GM12878 (cell line): ENCODE measurements around the gene ATXN1. TPM values are rescaled to one million over a fixed set of nuclear protein-coding genes. Genes with fewer than 3 reads are reported as not detected.

Experiments used
- ATAC-seq: fragments of 200-7000 bp; cut with Tn5 transposase; 3 replicates; pipeline ENCODE4 v1.9.1; 2020; ENCODE audit warnings: mild to moderate bottlenecking, moderate library complexity
- BruUV-seq: library from RNA; stranded (reverse); fragments of 400-500 nt; replicated peaks from 2 replicates; lab custom pipeline; 2021; lab: Mats Ljungman, UMichigan
- CTCF ChIA-PET: fragments of 300-600 bp; sonication (Branson Sonifier 250); formaldehyde crosslinking; extraction: SDS; loops from one replicate; lab custom pipeline; 2021; ENCODE audit warnings: inconsistent platforms; lab: Yijun Ruan, JAX
- POLR2A ChIA-PET: fragments of 350-600 bp; formaldehyde crosslinking; extraction: SDS; loops from one replicate; lab custom pipeline; 2021; ENCODE audit warnings: inconsistent platforms; lab: Charles Lee
- RAD21 ChIA-PET: fragments of 300-600 bp; sonication (Branson Sonifier 250); formaldehyde crosslinking; loops from one replicate; lab custom pipeline; 2023; ENCODE audit warnings: antibody characterized with exemption; ENCODE audit not compliant: unreplicated experiment; lab: Charles Lee
- SMC1A ChIA-PET: fragments of 300-600 bp; sonication (Branson Sonifier 250); formaldehyde crosslinking; loops from one replicate; lab custom pipeline; 2023; ENCODE audit not compliant: unreplicated experiment, uncharacterized antibody; lab: Charles Lee
- DNase-seq: peaks from one replicate; pipeline ENCODE4 v3.0.0-alpha.2; 2011; ENCODE audit warnings: low read depth, low spot score
- FAIRE-seq: peaks from 3 replicates; lab custom pipeline; 2011; peaks lifted over from hg19 to GRCh38; lab: Jason Lieb, UNC
- H2AFZ ChIP-seq: 2 replicates; pipeline ENCODE4 v1.6.0; 2011; ENCODE audit warnings: low read depth, low read length, control low read depth; ENCODE audit not compliant: control insufficient read depth
- H3K27ac ChIP-seq: 2 replicates; pipeline ENCODE4 v1.5.1; 2011; ENCODE audit warnings: control low read depth; ENCODE audit not compliant: control insufficient read depth, insufficient read depth
- H3K27me3 ChIP-seq, 2 experiments: replicated peaks in 1 of 2; 2 replicates each; pipeline versions ENCODE4 v1.6.0 to v1.6.1; 2011; ENCODE audit warnings: low read length in 1 of 2; ENCODE audit not compliant: control insufficient read depth in 2 of 2, insufficient read depth in 2 of 2
- H3K36me3 ChIP-seq, 2 experiments: 2 replicates each; pipeline ENCODE4 v1.5.1; 2011; ENCODE audit warnings: low read length in 1 of 2; ENCODE audit not compliant: control insufficient read depth in 2 of 2, insufficient read depth in 2 of 2
- H3K4me1 ChIP-seq: 2 replicates; pipeline ENCODE4 v1.6.1; 2011; ENCODE audit warnings: mild to moderate bottlenecking, low read length, moderate library complexity, mixed read lengths; ENCODE audit not compliant: control insufficient read depth, insufficient read depth
- H3K4me2 ChIP-seq: 2 replicates; pipeline ENCODE4 v1.6.0; 2011; ENCODE audit warnings: control low read depth; ENCODE audit not compliant: control insufficient read depth, insufficient read depth
- H3K4me3 ChIP-seq: fragments of 200-600 bp; sonication (generic); 2 replicates; pipeline ENCODE4 v1.5.1; 2016
- H3K79me2 ChIP-seq: 2 replicates; pipeline ENCODE4 v1.6.0; 2011; ENCODE audit warnings: low read length; ENCODE audit not compliant: control insufficient read depth, insufficient read depth
- H3K9ac ChIP-seq: 2 replicates; pipeline ENCODE4 v1.8.0; 2011; ENCODE audit warnings: low read length, control low read depth, mixed read lengths; ENCODE audit not compliant: control insufficient read depth, insufficient read depth
- H3K9me3 ChIP-seq: replicated peaks from 3 replicates; pipeline ENCODE4 v1.5.1; 2011; ENCODE audit warnings: mild to moderate bottlenecking, low read length; ENCODE audit not compliant: control insufficient read depth, insufficient read depth
- H4K20me1 ChIP-seq: 2 replicates; pipeline ENCODE4 v1.6.0; 2011; ENCODE audit not compliant: control insufficient read depth, insufficient read depth
- ASH2L ChIP-seq: fragments of 300-600, 200-600 bp; sonication (generic); IDR thresholded peaks from 2 replicates; pipeline ENCODE4 v1.6.1; 2017; ENCODE audit warnings: low read depth, mild to moderate bottlenecking, borderline replicate concordance
- BHLHE40 ChIP-seq, 2 experiments: fragments of 450-650 bp in 1 of 2; IDR thresholded peaks; 2 replicates each; pipeline ENCODE4 v1.6.1; 2011 to 2017; ENCODE audit warnings: low read depth in 2 of 2, borderline replicate concordance in 1 of 2, improper control_type of control experiment in 1 of 2, low read length in 1 of 2, mild to moderate bottlenecking in 1 of 2
- CBX5 ChIP-seq: sonication (generic); IDR thresholded peaks from 2 replicates; pipeline ENCODE4 v1.6.1; 2016; ENCODE audit warnings: low read depth, moderate library complexity, mild to moderate bottlenecking, inconsistent platforms
- FOS ChIP-seq: IDR thresholded peaks from 3 replicates; pipeline ENCODE4 v1.6.1; 2011; ENCODE audit warnings: borderline replicate concordance; ENCODE audit not compliant: insufficient read length; ENCODE audit errors: extremely low read depth
- FOXK2 ChIP-seq: fragments of 450-650 bp; IDR thresholded peaks from 2 replicates; pipeline ENCODE4 v1.6.1; 2017; ENCODE audit warnings: mild to moderate bottlenecking, moderate library complexity
- IKZF1 ChIP-seq: fragments of 450-650 bp; conservative IDR thresholded peaks from 2 replicates; pipeline ENCODE4 v1.6.1; 2017; ENCODE audit warnings: antibody characterized with exemption, mild to moderate bottlenecking
- KAT2A ChIP-seq: conservative IDR thresholded peaks from 2 replicates; pipeline ENCODE4 v1.6.1; 2011; ENCODE audit warnings: low read depth, low read length; ENCODE audit not compliant: control insufficient read depth
- MYC ChIP-seq: IDR thresholded peaks from 2 replicates; pipeline ENCODE4 v1.6.1; 2011; ENCODE audit warnings: mild to moderate bottlenecking, low read length, moderate library complexity, inconsistent platforms; ENCODE audit not compliant: insufficient read depth, insufficient replicate concordance, insufficient read length, severe bottlenecking
- NR2C1 ChIP-seq: fragments of 450-650 bp; IDR thresholded peaks from 2 replicates; pipeline ENCODE4 v1.6.1; 2017; ENCODE audit warnings: antibody characterized with exemption, mild to moderate bottlenecking, moderate library complexity
- RELA ChIP-seq: fragments of 450-650 bp; IDR thresholded peaks from 2 replicates; pipeline ENCODE4 v1.8.0; 2014; ENCODE audit warnings: borderline replicate concordance; ENCODE audit not compliant: partially characterized antibody
- SIN3A ChIP-seq: IDR thresholded peaks from 2 replicates; pipeline ENCODE4 v1.6.1; 2012; ENCODE audit warnings: low read depth, low read length, improper control_type of control experiment
- SRF ChIP-seq, 2 experiments: IDR thresholded peaks; 2 replicates each; pipeline ENCODE4 v1.6.1; 2011; ENCODE audit warnings: low read depth in 2 of 2, low read length in 2 of 2, mild to moderate bottlenecking in 1 of 2, moderate library complexity in 1 of 2
- ZNF24 ChIP-seq: fragments of 450-650 bp; IDR thresholded peaks from 2 replicates; pipeline ENCODE4 v1.6.1; 2017; ENCODE audit warnings: antibody characterized with exemption, mild to moderate bottlenecking
- ZNF384 ChIP-seq: IDR thresholded peaks from 2 replicates; pipeline ENCODE4 v1.6.1; 2012; ENCODE audit warnings: low read depth, mild to moderate bottlenecking, low read length, improper control_type of control experiment, borderline replicate concordance
- whole genome bisulfite sequencing: methylation state at CpG from one replicate; pipeline ENCODE4 v1.1.6; 2016; ENCODE audit warnings: low lambda C conversion rate; ENCODE audit not compliant: insufficient replicate concordance, insufficient coverage; ENCODE audit errors: missing lambda C conversion rate; 5-methylcytosine and 5-hydroxymethylcytosine counted together
- in situ Hi-C: fragments of 300-500 bp; cut with MboI; formaldehyde crosslinking; loops from 9 replicates; pipeline ENCODE4 v1.14.3; 2018; ENCODE audit warnings: mixed read lengths
- intact Hi-C: fragments of 100-400 bp; cut with micrococcal nuclease; formaldehyde crosslinking; loops from one replicate; pipeline ENCODE4 v1.14.2; 2022; ENCODE audit not compliant: unreplicated experiment
- polyA plus RNA-seq, 11 experiments: library from polyadenylated mRNA; depleted of rRNA in 4 of 11; unstranded in 6 of 11; stranded (reverse) in 5 of 11; fragments of >200 nt; fragmentation: Nextera tagmentation in 4 of 11; fragmentation: Illumina TruSeq in 1 of 11; extraction: Ambion mirVana in 4 of 11; extraction: Trizol in 1 of 11; gene quantifications; 1 replicate in 1 of 11; 2 replicates in 10 of 11; pipeline versions ENCODE4 v1.2.1 to v1.2.3, GENCODE V29; 2011 to 2016; ENCODE audit warnings: inconsistent platforms in 2 of 11, missing spikeins in 2 of 11, low read depth in 1 of 11
- total RNA-seq, 4 experiments: library from RNA; depleted of rRNA in 3 of 4; stranded (reverse); fragments of >200 nt in 3 of 4; fragmentation: Illumina TruSeq in 1 of 4; extraction: Trizol in 1 of 4; gene quantifications; 2 replicates each; pipeline versions ENCODE4 v1.2.1 to v1.2.3, GENCODE V29; 2013 to 2021
- TF ChIP-seq, protein P1 (sequence below): IDR thresholded peaks from 2 replicates; pipeline ENCODE4 v1.6.1; 2012; ENCODE audit warnings: low read depth, low read length, improper control_type of control experiment
- TF ChIP-seq, protein P2 (sequence below): fragments of 450-650 bp; IDR thresholded peaks from 2 replicates; pipeline ENCODE4 v1.6.1; 2016; ENCODE audit warnings: mild to moderate bottlenecking

ATXN1 gene
- total and polyA plus RNA-seq, 10 of the 15 experiments (the other 5 are each of a cell fraction or from before 2014, with no cell fraction given): 12.2 to 51.2 (median 20.5) TPM

DNA sequence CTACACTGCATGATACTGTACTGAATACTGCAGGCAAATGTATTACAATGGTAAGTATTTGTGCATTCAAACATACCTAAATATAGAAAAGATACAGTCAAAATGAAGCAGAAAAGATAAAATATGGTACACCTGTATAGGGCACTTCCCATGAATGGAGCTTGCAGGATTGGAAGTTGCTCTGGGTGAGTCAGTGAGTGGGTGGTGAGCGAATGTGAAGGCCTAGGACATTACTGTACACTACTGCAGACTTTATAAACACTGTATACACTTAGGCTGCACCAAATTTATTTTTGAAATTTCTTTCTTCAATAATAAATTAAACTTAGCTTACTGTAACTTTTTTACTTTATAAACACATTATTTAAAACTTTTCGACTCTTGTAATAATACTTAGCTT, 213.1 kb downstream of the ATXN1 start:
- SMC1A ChIA-PET: interaction anchor here (0.6 to 1.0 kb wide), 4 partner anchors 16 to 426 kb away, joined by 3 to 4 read pairs (median 4); no protein-coding TSS in a partner anchor
- 76% methylated on average over 2 of the region's 2 CpGs for WGBS
- intact Hi-C loops: no loop called here

DNA sequence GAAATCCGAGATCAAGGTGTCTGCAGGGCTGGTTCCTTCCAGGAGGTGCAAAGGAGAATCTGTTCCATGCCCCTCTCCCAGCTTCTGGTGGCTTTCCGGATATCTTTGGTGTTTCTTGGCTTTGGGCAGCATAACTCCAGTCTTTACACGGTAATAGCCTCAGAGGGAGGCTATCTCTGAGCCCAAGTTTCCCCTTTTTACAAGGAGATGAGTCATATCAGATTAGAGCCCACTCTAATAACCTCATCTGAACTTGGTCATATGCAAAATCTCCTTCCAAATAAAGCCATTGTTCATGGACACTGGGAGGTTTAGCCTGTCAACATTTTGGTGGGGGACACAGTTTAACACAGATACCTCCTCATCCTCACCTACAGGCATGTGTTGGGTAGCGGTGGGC, 213.7 kb downstream of the ATXN1 start:
- ATAC-seq (no peak; the same call in 2 of the 3 replicates), FAIRE-seq (no peak), DNase-seq (no peak)
- no peaks in the 10 kb centered on the region for H3K9me3 ChIP-seq
- H3K4me2 ChIP-seq: no peak overlapping the region
- H2AFZ ChIP-seq: no peak overlapping the region
- CTCF ChIA-PET: no interaction called here
- H4K20me1 ChIP-seq: no peaks in the 10 kb centered on the region
- no peaks in the 10 kb centered on the region for H3K27me3 ChIP-seq
- no peak overlapping the region for H3K4me3 ChIP-seq
- H3K4me1 ChIP-seq: no peaks in the 10 kb centered on the region
- no peak overlapping the region for H3K9ac ChIP-seq
- 42% methylated on average over 4 of the region's 4 CpGs for WGBS
- in situ Hi-C loops: no loop called here
- SMC1A ChIA-PET: no interaction called here
- intact Hi-C loops: no loop called here
- RAD21 ChIA-PET: no interaction called here
- TF ChIP-seq SIN3A (no peak), SRF (IDR thresholded peaks at IDR 0.05; ENCODE audit: low read depth in 2 of 2, low read length in 2 of 2) (no peak), FOXK2 (no peak), MYC (no peak), CBX5 (no peak), NR2C1 (no peak), RELA (no peak), ASH2L (no peak), ZNF24 (no peak)
- TF ChIP-seq, protein P1, sequence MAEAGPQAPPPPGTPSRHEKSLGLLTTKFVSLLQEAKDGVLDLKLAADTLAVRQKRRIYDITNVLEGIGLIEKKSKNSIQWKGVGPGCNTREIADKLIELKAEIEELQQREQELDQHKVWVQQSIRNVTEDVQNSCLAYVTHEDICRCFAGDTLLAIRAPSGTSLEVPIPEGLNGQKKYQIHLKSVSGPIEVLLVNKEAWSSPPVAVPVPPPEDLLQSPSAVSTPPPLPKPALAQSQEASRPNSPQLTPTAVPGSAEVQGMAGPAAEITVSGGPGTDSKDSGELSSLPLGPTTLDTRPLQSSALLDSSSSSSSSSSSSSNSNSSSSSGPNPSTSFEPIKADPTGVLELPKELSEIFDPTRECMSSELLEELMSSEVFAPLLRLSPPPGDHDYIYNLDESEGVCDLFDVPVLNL: no peak
- TF ChIP-seq, all 136 proteins: peak for 0
- Histone ChIP-seq H3K27ac (no peak overlapping the region), H3K79me2 (no peaks in the 10 kb centered on the region), H3K36me3 (no peaks in the 10 kb centered on the region; a peak in 2 of 4 replicates)
- no TSS peak for BruUV-seq
- POLR2A ChIA-PET: no interaction called here

More for the DNA sequence above, 213.1 kb downstream of the ATXN1 start:
- in situ Hi-C loops: no loop called here
- CTCF ChIA-PET: no interaction called here
- POLR2A ChIA-PET: no interaction called here
- Histone ChIP-seq H4K20me1 (no peaks in the 10 kb centered on the region), H3K79me2 (no peaks in the 10 kb centered on the region), H3K4me2 (no peak overlapping the region), H3K4me1 (no peaks in the 10 kb centered on the region), H3K4me3 (no peak overlapping the region), H3K9me3 (no peaks in the 10 kb centered on the region), H3K9ac (no peak overlapping the region), H3K27me3 (no peaks in the 10 kb centered on the region), H3K36me3 (no peaks in the 10 kb centered on the region; a peak in 2 of 4 replicates), H2AFZ (no peak overlapping the region), H3K27ac (no peak overlapping the region)
- BruUV-seq: no TSS peak
- no peak for DNase-seq
- TF ChIP-seq, protein P2, sequence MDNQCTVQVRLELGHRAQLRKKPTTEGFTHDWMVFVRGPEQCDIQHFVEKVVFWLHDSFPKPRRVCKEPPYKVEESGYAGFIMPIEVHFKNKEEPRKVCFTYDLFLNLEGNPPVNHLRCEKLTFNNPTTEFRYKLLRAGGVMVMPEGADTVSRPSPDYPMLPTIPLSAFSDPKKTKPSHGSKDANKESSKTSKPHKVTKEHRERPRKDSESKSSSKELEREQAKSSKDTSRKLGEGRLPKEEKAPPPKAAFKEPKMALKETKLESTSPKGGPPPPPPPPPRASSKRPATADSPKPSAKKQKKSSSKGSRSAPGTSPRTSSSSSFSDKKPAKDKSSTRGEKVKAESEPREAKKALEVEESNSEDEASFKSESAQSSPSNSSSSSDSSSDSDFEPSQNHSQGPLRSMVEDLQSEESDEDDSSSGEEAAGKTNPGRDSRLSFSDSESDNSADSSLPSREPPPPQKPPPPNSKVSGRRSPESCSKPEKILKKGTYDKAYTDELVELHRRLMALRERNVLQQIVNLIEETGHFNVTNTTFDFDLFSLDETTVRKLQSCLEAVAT: no peak
- no peak for TF ChIP-seq IKZF1
- no peak for TF ChIP-seq FOXK2
- TF ChIP-seq ZNF384: no peak
- no peak for TF ChIP-seq FOS
- no peak for TF ChIP-seq KAT2A
- no peak for TF ChIP-seq BHLHE40 (IDR thresholded peaks at IDR 0.05; ENCODE audit: borderline replicate concordance in 1 of 2, low read depth in 2 of 2, low read length in 1 of 2)
- ATAC-seq: no peak
- no peak for FAIRE-seq
- RAD21 ChIA-PET: no interaction called here
